Measurements from ENCODE around the gene TEF. TPM values are rescaled to one million over a fixed set of nuclear protein-coding genes. Genes with fewer than 3 reads are reported as not detected.

The TEF gene
- total and polyA plus RNA-seq, 9 of the 15 experiments (the other 6 are each of a cell fraction or from before 2014, with no cell fraction given), result 0.04 to 3.1 (median 1.2) TPM

- TF ChIP-seq CHD7 (IDR thresholded peaks at IDR 0.05; ENCODE audit: low read depth, low read length) (no peak), TEAD4 (IDR thresholded peaks at IDR 0.05; ENCODE audit: low read length) (no peak), TEAD4 (CRISPR knock-in tag; IDR thresholded peaks at IDR 0.05; ENCODE audit: borderline replicate concordance) (no peak), BCOR (IDR thresholded peaks at IDR 0.05) (no peak)
Observed at GRCh38 chr22:41341012-41341411, 40.7 kb upstream of the TEF start (continued).
